MG63 (cell line): ENCODE data around the gene ADARB2. TPM values are rescaled to one million over a fixed set of nuclear protein-coding genes. Genes with fewer than 3 reads are reported as not detected.

Source experiments
- DNase-seq: peaks from one replicate; pipeline ENCODE4 v3.0.0-alpha.2; 2020
- H3K27me3 ChIP-seq: fragments of 250-450 bp; sonication (Bioruptor Pico); 2 replicates; pipeline ENCODE4 v1.5.1; 2020; ENCODE audit warnings: mild to moderate bottlenecking, moderate library complexity
- H3K36me3 ChIP-seq: fragments of 250-450 bp; sonication (Bioruptor Pico); 2 replicates; pipeline ENCODE4 v1.5.1; 2020; ENCODE audit warnings: mild to moderate bottlenecking, moderate library complexity
- H3K4me3 ChIP-seq: fragments of 250-450 bp; sonication (Bioruptor Pico); 2 replicates; pipeline ENCODE4 v1.5.1; 2020; ENCODE audit warnings: mild to moderate bottlenecking, moderate library complexity
- H3K9me3 ChIP-seq: fragments of 250-450 bp; sonication (Bioruptor Pico); 2 replicates; pipeline ENCODE4 v1.5.1; 2020; ENCODE audit warnings: mild to moderate bottlenecking, moderate library complexity
- total RNA-seq: library from RNA; depleted of rRNA; stranded (reverse); fragments of >200 nt; shearing (Covaris generic); gene quantifications from 2 replicates; pipeline ENCODE4 v1.2.3, GENCODE V29; 2014; ENCODE audit warnings: low replicate concordance

The ADARB2 gene
- total RNA-seq, 1 experiment from 2014 or later = not detected

DNA sequence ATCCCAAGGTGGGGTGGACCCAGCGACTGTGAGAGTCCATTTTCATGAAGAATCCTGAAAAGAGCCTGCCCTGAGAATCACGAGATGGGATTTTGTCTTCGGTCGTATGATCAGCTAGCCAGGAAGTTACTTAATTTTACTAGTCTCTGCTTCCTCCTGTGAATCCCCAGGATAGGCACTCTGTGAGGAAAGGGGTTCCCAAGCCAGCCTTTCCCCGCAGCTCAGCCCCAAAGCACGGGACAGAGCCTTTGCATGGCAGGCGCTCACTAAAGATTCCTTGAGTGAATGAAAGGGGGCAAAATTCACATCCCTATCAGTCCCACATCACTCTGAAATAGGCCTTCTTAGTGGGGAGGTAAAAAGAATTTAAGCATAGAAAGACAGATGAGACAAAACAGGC is 219.6 kb downstream of the ADARB2 start:
- Histone ChIP-seq H3K9me3 (no peaks in the 10 kb centered on the region), H3K36me3 (no peaks in the 10 kb centered on the region), H3K4me3 (no peak overlapping the region), H3K27me3 (peaks cover 19% of the 10 kb centered on the region)
- DNase-seq = no peak

DNA sequence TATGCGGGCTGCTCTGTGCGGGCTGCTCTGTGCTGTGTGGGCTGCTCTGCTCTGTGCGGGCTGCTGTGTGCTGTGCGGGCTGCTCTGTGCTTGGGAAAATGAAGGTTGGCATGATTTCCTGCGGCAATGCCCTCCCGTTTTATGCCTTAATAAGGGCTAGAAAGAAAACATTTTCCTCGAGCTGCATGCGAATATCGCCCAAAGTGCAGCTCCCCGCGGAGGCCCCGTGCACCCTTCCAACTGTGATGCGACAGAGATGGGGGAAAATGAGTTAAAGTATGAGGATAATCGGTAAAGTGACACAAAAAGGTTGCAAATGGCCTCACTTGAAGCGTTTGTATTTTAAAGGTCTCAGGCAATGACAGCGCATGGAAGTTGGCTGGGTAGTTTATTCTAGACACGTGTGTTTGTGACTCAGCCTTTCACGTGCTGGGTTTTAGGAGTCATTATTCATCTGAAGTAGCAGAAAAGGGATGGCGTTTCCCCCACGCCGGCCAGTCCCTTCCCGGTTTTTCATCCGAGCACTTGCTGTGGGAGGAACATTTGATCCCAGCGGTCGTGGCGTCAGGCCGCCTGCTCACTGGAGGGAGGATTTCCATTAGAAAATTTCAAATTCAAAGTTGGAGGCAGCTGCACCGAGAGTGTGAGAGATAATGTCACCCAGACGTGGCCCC is 220.7 kb downstream of the ADARB2 start:
- Histone ChIP-seq H3K4me3 (no peak overlapping the region), H3K36me3 (no peaks in the 10 kb centered on the region), H3K27me3 (peaks cover 14% of the 10 kb centered on the region), H3K9me3 (no peaks in the 10 kb centered on the region)
- DNase-seq = no peak

DNA sequence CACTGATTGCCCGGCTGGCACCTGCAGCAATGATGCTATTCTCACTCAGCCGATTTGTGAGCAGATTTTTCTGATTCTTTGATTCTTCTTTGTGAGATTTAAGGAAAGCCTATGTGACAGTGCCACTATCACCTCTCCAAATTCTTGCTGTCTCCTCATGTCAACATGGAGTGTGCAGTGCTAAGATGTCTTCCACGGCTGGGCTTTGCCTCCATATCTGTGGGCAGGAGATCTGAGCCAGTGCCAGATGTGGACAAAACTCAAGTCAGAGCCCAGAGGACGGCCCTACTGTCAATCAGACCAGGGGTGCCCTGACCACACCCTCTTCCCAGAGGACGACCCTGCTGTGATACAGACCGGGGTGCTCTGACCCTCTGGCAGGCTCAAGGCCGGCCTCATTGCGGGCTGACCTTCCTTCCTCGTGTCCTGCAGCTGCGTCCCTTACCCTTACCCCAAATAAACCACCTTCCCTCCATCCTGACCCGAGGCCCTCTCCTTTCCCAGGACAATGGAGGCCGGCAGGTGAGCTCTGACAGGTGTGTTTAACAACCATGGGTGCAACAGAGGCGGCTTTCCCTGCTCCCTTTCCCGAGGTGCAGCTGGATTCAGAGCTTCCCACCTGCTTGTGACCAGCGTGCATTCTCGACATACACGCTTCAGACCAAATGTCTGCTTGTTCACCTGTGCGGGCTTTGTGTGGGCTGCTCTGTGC is 221.4 kb downstream of the ADARB2 start:
- Histone ChIP-seq H3K4me3 (no peak overlapping the region), H3K27me3 (peaks cover 12% of the 10 kb centered on the region), H3K9me3 (no peaks in the 10 kb centered on the region), H3K36me3 (no peaks in the 10 kb centered on the region)
- DNase-seq = no peak

DNA sequence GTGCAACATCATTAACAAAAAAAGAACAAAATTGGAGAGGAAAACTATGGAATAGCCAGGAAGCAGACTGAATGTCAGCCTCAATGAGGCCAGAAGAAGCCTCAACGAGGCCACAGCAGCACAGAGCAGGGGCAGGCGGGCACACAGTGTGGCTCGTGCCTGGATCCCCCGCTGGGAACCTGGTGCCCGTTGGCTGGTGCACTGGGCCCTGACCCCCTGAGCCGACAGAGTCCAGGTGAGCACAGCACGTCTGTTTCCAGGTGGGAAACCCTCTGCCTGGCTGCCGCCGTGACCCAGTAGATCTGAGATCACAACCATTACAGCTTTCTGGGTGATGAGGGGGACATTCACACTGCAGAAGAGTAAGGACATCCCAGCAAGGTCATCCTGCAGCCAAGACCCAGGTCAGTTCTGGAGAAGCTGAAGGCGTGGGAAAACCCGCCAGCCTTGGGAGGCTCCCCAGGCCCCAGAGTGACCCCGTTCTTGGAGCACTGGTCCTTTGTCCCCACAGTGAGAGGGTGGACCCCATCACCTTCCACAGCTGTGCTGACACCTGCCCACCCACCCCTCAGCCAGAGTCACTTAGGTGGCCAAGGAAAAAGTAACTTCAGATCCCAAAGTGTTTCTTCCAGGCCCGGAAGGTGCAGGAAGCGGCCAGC is 222.1 kb downstream of the ADARB2 start:
- no peak for DNase-seq
- Histone ChIP-seq H3K4me3 (no peak overlapping the region), H3K9me3 (no peaks in the 10 kb centered on the region), H3K27me3 (peaks cover 10% of the 10 kb centered on the region), H3K36me3 (no peaks in the 10 kb centered on the region)

DNA sequence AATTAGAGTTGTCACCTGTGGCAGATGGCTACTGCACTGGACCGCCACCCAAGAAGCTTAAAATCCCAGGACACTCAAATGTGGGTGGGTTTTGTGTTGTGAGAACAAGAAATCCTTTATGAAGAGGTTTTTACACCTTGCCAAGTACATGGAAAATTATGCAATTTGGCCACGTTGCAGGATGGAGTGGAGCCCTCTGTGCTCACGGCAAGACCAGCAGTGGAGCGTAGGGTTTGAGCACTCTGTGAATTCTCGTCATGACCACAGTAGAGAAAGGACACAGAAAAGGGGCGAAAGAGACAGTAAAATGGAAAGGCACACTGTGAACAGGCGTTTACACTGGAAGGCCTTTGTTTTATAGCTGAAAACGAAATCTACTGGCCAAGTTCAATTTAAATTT is 222.6 kb downstream of the ADARB2 start:
- H3K9me3 ChIP-seq = no peaks in the 10 kb centered on the region
- H3K27me3 ChIP-seq = peaks cover 5% of the 10 kb centered on the region; the same call in 1 of the 2 replicates

DNA sequence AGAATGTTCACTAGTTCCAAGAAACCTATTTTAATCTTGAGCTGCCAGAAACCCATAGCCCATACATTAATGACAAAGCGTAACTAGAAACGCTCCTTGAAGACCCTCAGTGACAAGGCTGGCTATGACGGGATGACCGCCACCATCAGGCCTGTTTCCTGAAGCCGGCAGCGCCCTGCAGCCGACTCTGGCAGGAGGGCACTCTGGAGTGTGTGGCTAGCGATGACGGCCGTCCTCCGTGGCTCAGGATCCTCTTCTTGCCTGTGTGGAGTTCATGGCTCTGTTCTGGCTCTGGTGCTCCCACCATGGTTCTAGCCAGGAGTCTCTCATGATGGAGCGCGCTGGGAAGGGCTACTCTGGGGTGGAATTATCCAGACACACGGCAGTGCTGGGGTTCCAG is 224.1 kb downstream of the ADARB2 start:
- Histone ChIP-seq H3K36me3 (no peaks in the 10 kb centered on the region), H3K9me3 (no peaks in the 10 kb centered on the region), H3K4me3 (no peak overlapping the region), H3K27me3 (peaks cover 5% of the 10 kb centered on the region; the same call in 1 of the 2 replicates)
- no peak for DNase-seq

More for the DNA sequence above, 222.6 kb downstream of the ADARB2 start:
- H3K36me3 ChIP-seq = no peaks in the 10 kb centered on the region
- H3K4me3 ChIP-seq = no peak overlapping the region
- DNase-seq = no peak

DNA sequence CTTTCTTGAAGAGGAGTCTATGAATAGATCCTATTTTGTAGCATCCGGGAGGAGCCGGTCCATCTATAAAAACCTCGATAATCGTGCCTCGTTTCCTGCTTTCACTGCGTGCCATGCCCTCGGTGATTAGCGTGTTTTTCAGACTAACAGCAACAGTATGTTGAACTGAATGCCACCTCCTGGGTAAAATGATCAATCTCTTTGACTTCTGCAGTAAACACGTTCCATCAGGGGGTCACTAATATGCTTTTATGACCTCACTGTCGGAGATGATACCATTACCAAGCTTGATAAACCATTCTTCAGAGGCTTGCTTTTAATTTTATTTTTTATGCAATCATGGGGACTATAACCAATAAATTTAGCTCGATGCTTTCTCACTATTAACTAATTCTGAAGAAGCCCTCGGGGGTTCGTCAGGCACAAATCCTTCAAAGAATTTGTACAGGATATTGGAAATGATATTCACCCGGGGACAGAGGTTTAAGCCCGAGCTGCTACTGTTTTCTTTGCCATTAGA is 228.3 kb downstream of the ADARB2 start:
- Histone ChIP-seq H3K9me3 (no peaks in the 10 kb centered on the region), H3K27me3 (peaks cover 5% of the 10 kb centered on the region; the same call in 1 of the 2 replicates)
- no peak for DNase-seq

DNA sequence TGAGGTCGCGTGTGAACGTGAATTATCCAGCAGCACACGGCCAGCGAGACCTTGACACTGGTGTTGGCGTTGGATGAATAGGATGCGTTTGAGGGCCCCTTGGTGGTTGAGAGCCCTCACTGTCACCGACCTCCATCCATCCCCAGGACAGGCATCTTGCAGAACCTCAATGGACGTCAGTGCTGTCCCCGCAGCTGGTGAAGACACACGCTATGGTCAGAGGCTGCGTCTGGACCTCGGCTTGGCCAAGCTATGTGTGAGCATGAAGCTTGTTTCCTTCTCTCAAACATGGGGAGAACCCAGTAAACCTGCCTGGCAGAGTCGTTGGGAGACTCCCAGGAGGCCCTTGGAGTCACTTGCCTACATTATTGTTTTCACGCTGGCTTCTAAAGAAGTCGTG is 229.2 kb downstream of the ADARB2 start:
- Histone ChIP-seq H3K36me3 (no peaks in the 10 kb centered on the region), H3K9me3 (no peaks in the 10 kb centered on the region), H3K4me3 (no peak overlapping the region), H3K27me3 (no peaks in the 10 kb centered on the region)
- DNase-seq = no peak

More for the DNA sequence above, 228.3 kb downstream of the ADARB2 start:
- H3K4me3 ChIP-seq = no peak overlapping the region
- no peaks in the 10 kb centered on the region for H3K36me3 ChIP-seq

DNA sequence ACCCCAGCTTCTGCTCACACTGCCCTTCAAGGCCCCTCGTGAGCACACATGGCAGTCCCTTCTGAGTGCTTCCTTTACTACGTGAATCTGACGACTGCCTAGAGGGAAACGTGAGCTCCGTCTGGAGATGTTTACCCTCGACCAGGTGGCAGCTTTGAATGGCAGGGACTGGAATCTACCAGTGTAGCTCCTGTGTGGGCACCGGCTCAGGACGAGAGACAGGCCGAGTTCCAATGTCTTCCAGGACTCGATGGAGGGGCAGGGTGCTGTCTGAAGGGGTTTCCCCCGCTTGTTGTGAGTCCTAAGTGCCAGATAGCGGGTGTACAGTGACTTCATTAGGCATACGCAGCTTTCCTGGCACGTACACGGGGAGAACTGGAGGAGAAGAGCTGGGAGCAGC is 229.9 kb downstream of the ADARB2 start:
- H3K36me3 ChIP-seq = no peaks in the 10 kb centered on the region
- DNase-seq = no peak
- H3K9me3 ChIP-seq = no peaks in the 10 kb centered on the region
- H3K4me3 ChIP-seq = no peak overlapping the region
- H3K27me3 ChIP-seq = no peaks in the 10 kb centered on the region

DNA sequence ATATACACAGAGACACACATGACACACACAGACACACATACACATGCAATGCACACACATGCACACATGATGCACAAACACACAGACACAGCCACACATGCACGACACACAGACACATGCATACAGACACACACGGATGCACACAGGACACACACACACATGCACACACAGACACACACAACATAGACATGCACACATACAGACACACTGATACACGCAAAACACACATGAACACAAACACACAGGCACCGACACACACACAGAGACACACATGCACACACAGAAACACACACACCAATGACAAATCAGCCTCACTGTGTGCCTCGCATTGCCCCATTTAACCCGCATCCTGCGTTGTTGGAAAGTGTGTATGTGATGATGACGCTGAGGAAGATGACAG is 232.4 kb downstream of the ADARB2 start:
- no peak overlapping the region for H3K4me3 ChIP-seq
- H3K36me3 ChIP-seq = no peaks in the 10 kb centered on the region
- no peaks in the 10 kb centered on the region for H3K9me3 ChIP-seq
- DNase-seq = no peak
- no peaks in the 10 kb centered on the region for H3K27me3 ChIP-seq

DNA sequence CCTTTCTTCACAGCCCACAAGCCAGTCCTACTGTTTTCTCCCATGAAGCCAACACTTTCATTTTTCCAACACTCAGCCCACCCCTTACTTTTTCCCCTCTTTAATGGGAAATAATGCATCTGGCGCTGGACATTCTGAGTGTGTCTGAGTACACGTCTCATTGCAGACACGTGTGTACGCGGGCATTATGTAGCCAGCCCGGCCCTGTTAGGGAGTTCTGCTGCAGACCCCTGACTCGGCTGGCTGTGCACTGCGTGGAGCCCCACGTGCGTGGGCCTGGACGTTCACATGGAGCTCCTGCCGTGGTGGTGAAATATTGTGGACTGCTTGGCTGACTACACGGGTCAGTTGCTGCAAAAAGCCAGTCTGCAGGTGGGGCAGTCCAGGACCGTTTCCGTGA is 233.0 kb downstream of the ADARB2 start:
- no peak for DNase-seq
- Histone ChIP-seq H3K36me3 (no peaks in the 10 kb centered on the region), H3K9me3 (peaks cover 3% of the 10 kb centered on the region), H3K4me3 (no peak overlapping the region), H3K27me3 (no peaks in the 10 kb centered on the region)

DNA sequence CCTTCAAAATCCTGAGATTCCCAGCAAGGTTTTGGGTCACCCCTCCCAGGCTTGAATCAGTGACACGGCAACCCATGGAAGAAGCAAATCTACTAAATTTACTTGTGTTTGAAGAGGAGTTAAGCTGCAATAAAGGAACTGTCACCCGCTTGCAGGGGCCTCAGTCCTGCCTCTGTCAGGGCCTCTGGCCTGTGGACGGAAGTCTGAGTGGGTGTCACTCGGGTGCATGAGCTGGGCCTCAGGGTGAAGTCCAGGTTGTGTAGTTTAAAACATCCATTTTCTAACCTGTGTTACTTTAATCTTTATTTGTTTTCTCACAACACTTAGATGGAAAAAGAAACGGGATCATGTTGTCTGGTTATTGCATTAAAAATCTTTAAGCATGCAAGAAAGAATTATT is 234.9 kb downstream of the ADARB2 start:
- peaks cover 13% of the 10 kb centered on the region for H3K9me3 ChIP-seq
- no peaks in the 10 kb centered on the region for H3K27me3 ChIP-seq
- no peak for DNase-seq
- no peak overlapping the region for H3K4me3 ChIP-seq
- no peaks in the 10 kb centered on the region for H3K36me3 ChIP-seq

DNA sequence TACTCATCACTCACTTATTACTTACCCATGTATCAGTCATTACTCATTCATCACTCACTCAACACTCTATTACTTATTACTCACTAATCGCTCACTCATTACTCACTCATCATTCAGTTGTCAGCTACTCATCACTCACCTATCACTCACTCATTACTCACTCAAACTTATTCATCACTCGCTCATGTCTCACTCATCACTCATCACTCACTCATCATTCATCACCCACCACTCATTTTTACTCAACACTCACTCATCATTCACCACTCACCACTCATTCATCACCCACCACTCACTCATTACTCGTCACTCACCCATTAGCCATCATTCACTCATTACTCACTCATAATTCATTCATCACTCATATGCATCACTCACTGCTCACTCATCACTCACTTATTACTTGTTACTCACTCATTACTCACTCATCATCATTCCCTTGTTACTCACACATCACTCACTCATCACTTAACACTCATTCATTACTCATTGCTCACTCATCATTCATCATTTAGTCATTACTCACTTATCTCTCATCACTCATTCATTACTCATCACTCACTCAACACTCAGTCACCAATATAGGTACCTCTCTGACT is 237.9 kb downstream of the ADARB2 start:
- H3K4me3 ChIP-seq = no peak overlapping the region
- H3K36me3 ChIP-seq = no peaks in the 10 kb centered on the region
- H3K27me3 ChIP-seq = no peaks in the 10 kb centered on the region
- H3K9me3 ChIP-seq = peaks cover 13% of the 10 kb centered on the region
- no peak for DNase-seq

DNA sequence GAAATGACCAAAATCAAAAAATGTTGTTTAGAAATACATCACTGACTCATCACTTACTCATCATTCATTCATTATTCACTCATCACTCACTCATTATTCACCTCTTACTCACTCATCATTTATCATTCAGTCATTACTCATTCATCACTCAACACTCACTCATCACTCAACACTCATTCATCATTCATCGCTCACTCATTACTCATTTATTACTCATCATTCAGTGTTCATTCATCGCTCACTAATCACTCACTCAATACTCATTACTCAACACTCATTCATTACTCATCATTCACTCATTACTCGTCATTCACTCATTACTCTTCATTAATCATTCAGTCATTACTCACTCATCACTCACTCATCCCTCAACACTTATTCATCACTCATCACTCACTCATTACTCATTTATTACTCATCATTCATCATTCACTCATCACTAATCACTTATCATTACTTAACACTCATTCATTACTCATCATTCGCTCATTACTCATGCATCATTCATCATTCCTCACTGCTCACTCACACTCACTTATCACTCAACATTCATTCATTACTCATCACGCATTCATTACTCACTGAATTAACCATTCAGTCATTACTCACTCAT is 238.5 kb downstream of the ADARB2 start:
- Histone ChIP-seq H3K9me3 (peaks cover 13% of the 10 kb centered on the region), H3K27me3 (no peaks in the 10 kb centered on the region), H3K4me3 (no peak overlapping the region), H3K36me3 (no peaks in the 10 kb centered on the region)
- DNase-seq = no peak

DNA sequence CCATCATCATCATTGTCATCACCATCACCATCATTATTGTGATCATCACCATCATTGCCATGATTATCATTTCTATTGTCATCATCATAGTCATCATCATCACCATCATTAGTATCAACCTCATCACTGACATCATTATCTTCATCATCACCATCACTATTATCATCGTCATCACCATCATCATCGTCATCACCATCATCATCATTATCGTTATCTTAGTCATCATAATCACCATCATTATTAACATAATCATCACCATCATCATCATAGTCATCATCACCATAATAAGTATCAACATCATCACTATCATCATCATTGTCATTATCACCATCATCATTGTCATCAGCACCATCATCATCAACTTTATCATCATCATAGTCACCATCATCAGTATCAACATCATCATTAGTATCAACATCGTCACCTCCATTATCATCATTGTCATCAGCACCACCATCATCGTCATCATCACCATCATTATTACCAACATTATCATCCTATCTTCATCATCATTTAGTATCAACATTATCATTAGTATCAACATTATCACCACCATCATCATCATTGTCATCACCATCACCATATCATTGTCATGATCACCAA is 241.3 kb downstream of the ADARB2 start:
- no peaks in the 10 kb centered on the region for H3K27me3 ChIP-seq
- H3K9me3 ChIP-seq = peaks cover 13% of the 10 kb centered on the region
- no peaks in the 10 kb centered on the region for H3K36me3 ChIP-seq
- no peak overlapping the region for H3K4me3 ChIP-seq
- DNase-seq = no peak

DNA sequence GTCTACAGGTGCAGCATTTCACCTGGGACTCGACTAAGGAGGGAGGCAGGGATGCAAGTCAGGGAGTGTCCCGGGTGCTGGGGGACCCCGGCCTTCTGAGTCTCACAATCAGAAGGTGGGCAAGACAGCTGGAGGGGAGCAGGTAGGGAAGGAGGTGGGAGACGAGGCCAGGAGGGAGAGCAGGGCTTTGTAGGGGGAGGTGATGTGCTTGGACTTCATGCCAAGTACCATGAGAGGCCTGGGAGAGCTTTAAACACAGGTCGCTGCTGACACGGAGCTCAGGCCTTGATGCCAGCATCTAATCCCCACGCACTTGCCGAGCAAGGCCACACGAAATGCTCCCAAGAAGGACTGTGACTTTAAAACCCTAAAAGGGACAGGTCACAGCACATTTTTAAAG is 244.7 kb downstream of the ADARB2 start:
- Histone ChIP-seq H3K4me3 (no peak overlapping the region), H3K36me3 (no peaks in the 10 kb centered on the region), H3K9me3 (peaks cover 1% of the 10 kb centered on the region; the same call in 1 of the 2 replicates), H3K27me3 (no peaks in the 10 kb centered on the region; the same call in 1 of the 2 replicates)
- DNase-seq = no peak
